ENCODE measurements around the gene ZNF774. TPM values are rescaled to one million over a fixed set of nuclear protein-coding genes. Genes with fewer than 3 reads are reported as not detected.
"Not testable (repeated sequence)": the region's sequence is repeated elsewhere in the genome, so short reads cannot be mapped to it uniquely, and the experiment has no call there.

ZNF774 gene
- total RNA-seq, 1 experiment from 2014 or later = 0.75 TPM

GRCh38 chr15:90388462-90389380, 36.6 kb downstream of the ZNF774 start:
- peak; percentile 59 for DNase-seq (ENCODE audit: low read depth)

- no peak for DNase-seq (ENCODE audit: low read depth)
Observed at GRCh38 chr15:90389513-90389912, 37.4 kb downstream of the ZNF774 start.

GRCh38 chr15:90393040-90393439, 41.0 kb downstream of the ZNF774 start:
- no peak for DNase-seq (ENCODE audit: low read depth)

- no peak for DNase-seq (ENCODE audit: low read depth)
Observed at GRCh38 chr15:90394074-90394473, 42.0 kb downstream of the ZNF774 start.

- no peak for DNase-seq (ENCODE audit: low read depth)
Observed at GRCh38 chr15:90394748-90395442, 42.8 kb downstream of the ZNF774 start.

- no peak for DNase-seq (ENCODE audit: low read depth)
Observed at GRCh38 chr15:90396321-90396720, 44.2 kb downstream of the ZNF774 start.

- no peak for DNase-seq (ENCODE audit: low read depth)
Observed at GRCh38 chr15:90400005-90400758, 48.1 kb downstream of the ZNF774 start.

- peak; percentile 98 for DNase-seq (ENCODE audit: low read depth)
Observed at GRCh38 chr15:90400759-90401314, 48.8 kb downstream of the ZNF774 start.

GRCh38 chr15:90401495-90401894, 49.4 kb downstream of the ZNF774 start:
- no peak for DNase-seq (ENCODE audit: low read depth)

GRCh38 chr15:90402223-90402622, 50.1 kb downstream of the ZNF774 start:
- DNase-seq (ENCODE audit: low read depth) = peak; percentile 98

- peak; percentile 62 for DNase-seq (ENCODE audit: low read depth)
Observed at GRCh38 chr15:90402767-90403166, 50.7 kb downstream of the ZNF774 start.

GRCh38 chr15:90405055-90405607, 53.0 kb downstream of the ZNF774 start:
- DNase-seq (ENCODE audit: low read depth) = no peak

GRCh38 chr15:90407336-90407735, 55.3 kb downstream of the ZNF774 start:
- DNase-seq (ENCODE audit: low read depth) = no peak

- no peak for DNase-seq (ENCODE audit: low read depth)
Observed at GRCh38 chr15:90407871-90408317, 55.8 kb downstream of the ZNF774 start.

- no peak for DNase-seq (ENCODE audit: low read depth)
Observed at GRCh38 chr15:90408657-90409056, 56.6 kb downstream of the ZNF774 start.

- not testable (repeated sequence) for DNase-seq (ENCODE audit: low read depth)
Observed at GRCh38 chr15:90409587-90409986, 57.5 kb downstream of the ZNF774 start.

- not testable (repeated sequence) for DNase-seq (ENCODE audit: low read depth)
Observed at GRCh38 chr15:90410316-90410715, 58.2 kb downstream of the ZNF774 start.

- DNase-seq (ENCODE audit: low read depth) = no peak
Observed at GRCh38 chr15:90411176-90411575, 59.1 kb downstream of the ZNF774 start.
